Adrenal gland (tissue), 5 donors: ENCODE data around the gene DPYD.

ENCODE experiments used
- POLR2A ChIP-seq, 2 donors: fragments of 450-650 bp; IDR thresholded peaks; one replicate each; pipeline ENCODE4 v1.6.1; 2017; ENCODE audit warnings: antibody characterized with exemption in 2 of 2, mild to moderate bottlenecking in 2 of 2, moderate library complexity in 1 of 2
- TF ChIP-seq, protein P1 (sequence below), 6 experiments: fragments of 450-650 bp in 4 of 6; fragments of 200-600 bp in 2 of 6; sonication (generic) in 1 of 6; IDR thresholded peaks; 1 replicate in 5 of 6; 2 replicates in 1 of 6; pipeline versions ENCODE4 v1.5.1 to v1.8.0; 2016 to 2021; ENCODE audit warnings: antibody characterized with exemption in 6 of 6, mild to moderate bottlenecking in 2 of 6, moderate library complexity in 1 of 6
- donor health status: DM: no; HTN: no; CAD: no.

DNA sequence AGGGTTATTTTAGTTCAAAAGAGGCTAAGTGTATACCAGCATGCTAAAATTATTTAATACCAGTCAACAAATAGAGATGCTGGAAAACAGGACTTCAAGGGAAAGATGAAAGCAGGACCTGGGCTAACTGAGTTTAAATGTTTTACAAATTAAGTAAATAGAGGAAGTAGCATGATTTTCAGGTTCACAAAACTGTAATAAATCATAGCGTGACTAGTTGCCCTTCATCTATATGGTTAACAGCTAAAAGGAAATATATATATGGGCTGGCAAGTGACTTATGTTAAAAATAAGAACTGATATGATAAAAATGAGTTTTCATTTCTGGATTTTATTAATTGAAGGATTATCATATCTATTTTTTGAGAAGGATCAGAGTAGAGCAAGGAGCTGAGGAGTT, 25.6 kb downstream of the DPYD start:
- TF ChIP-seq, protein P1, sequence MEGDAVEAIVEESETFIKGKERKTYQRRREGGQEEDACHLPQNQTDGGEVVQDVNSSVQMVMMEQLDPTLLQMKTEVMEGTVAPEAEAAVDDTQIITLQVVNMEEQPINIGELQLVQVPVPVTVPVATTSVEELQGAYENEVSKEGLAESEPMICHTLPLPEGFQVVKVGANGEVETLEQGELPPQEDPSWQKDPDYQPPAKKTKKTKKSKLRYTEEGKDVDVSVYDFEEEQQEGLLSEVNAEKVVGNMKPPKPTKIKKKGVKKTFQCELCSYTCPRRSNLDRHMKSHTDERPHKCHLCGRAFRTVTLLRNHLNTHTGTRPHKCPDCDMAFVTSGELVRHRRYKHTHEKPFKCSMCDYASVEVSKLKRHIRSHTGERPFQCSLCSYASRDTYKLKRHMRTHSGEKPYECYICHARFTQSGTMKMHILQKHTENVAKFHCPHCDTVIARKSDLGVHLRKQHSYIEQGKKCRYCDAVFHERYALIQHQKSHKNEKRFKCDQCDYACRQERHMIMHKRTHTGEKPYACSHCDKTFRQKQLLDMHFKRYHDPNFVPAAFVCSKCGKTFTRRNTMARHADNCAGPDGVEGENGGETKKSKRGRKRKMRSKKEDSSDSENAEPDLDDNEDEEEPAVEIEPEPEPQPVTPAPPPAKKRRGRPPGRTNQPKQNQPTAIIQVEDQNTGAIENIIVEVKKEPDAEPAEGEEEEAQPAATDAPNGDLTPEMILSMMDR (IDR thresholded peaks at IDR 0.05), result no peak
- TF ChIP-seq POLR2A (IDR thresholded peaks at IDR 0.05), result no peak
